Peyer's patch (tissue), 4 donors: ENCODE measurements around the gene CRTC2. TPM values are rescaled to one million over a fixed set of nuclear protein-coding genes. Genes with fewer than 3 reads are reported as not detected.

ENCODE experiments used
- DNase-seq, 3 donors: peaks; one replicate each; pipeline ENCODE4 v3.0.0-alpha.2; 2017 to 2019
- H3K27ac ChIP-seq, 4 donors: fragments of 200-600 bp; sonication (generic); one replicate each; pipeline ENCODE4 v1.5.1; 2016 to 2019
- H3K27me3 ChIP-seq, 2 donors: fragments of 200-600 bp; sonication (generic); one replicate each; pipeline ENCODE4 v1.5.1; 2019
- H3K36me3 ChIP-seq, 3 donors: fragments of 200-600 bp; sonication (generic); one replicate each; pipeline ENCODE4 v1.5.1; 2016 to 2019
- H3K4me1 ChIP-seq, 4 donors: fragments of 200-600 bp; sonication (generic); one replicate each; pipeline ENCODE4 v1.5.1; 2016 to 2019
- H3K4me3 ChIP-seq, 4 donors: fragments of 200-600 bp; sonication (generic); 1 replicate in 3 of 4; 2 replicates in 1 of 4; pipeline ENCODE4 v1.5.1; 2016 to 2019; ENCODE audit warnings: mild to moderate bottlenecking in 1 of 4
- H3K9me3 ChIP-seq, 4 donors: fragments of 200-600 bp; sonication (generic); one replicate each; pipeline ENCODE4 v1.5.1; 2016 to 2019; ENCODE audit warnings: mild to moderate bottlenecking in 1 of 4
- CTCF ChIP-seq, 6 experiments: fragments of 450-650 bp in 4 of 6; fragments of 200-600 bp in 2 of 6; sonication (generic) in 1 of 6; IDR thresholded peaks; one replicate each; pipeline ENCODE4 v1.5.1; 2017 to 2019; ENCODE audit warnings: antibody characterized with exemption in 6 of 6, mild to moderate bottlenecking in 3 of 6, moderate library complexity in 1 of 6
- POLR2A ChIP-seq, 2 donors: fragments of 450-650 bp; IDR thresholded peaks; one replicate each; pipeline ENCODE4 v1.5.1; 2017; ENCODE audit warnings: antibody characterized with exemption in 2 of 2, mild to moderate bottlenecking in 2 of 2, moderate library complexity in 2 of 2
- total RNA-seq, 4 donors: library from RNA; depleted of rRNA; stranded (reverse); fragments of >200 nt; gene quantifications; one replicate each; pipeline ENCODE4 v1.1.0, GENCODE V29; 2016

Gene CRTC2
- total RNA-seq, 4 donors from 2014 or later: 20.0 to 42.1 (median 32.4) TPM

DNA sequence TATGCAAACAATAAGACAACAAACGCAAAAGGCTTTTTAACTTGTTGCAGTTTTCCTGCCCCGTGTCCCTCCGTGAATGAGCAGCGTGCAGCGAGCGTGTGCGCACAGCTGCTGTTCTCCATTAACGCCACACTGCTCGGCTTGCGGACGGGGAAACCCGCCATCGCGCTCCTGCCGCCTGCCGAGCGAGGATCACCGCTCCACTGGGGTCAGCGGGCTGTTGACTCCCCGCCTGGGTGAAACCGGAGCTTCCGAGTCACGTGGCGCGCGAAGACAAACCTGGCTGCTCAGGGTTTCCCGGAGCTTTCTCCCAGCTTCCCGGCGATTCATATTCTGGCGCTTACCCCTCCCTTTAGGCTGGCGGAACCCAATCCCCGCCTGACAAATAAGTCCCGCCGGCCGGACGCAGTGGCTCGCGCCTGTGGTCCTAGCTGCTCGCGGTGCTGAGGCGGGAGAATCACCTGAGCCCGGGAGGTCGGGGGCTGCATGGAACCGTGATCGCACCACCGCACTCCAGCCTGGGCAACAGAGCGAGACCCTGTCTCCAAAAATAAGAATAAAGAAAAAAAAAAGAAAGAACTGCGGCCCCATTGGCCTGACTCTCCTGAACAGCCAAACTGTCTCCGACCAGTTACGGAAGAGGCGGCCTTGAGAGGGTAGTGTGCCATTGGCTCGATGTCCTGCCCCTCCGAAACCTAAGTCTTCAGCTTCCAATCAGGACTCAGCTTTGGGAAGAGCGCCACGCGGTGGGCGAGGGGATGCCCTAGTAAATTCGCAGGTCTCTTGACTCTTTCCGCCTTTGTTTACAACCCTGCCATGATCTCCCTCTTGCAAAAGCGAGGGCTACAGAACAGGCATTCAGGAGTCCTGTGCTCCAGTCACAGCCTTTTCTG, 8.9 kb upstream of the CRTC2 start, which contains the start of gene CREB3L4:
CREB3L4 (plus strand) TSS at position 796 of the 893 bp plus-strand sequence. CDS start 624 bp downstream, outside the sequence.
- Histone ChIP-seq H3K36me3 (no peaks in the 10 kb centered on the region), H3K4me1 (peaks cover 0 to 37% (median 8%) of the 10 kb centered on the region in 4 donors), H3K4me3 (peak within 1 kb of the TSS; percentile 51 to 82 (median 56)), H3K9me3 (no peaks in the 10 kb centered on the region), H3K27ac (peak within 1 kb of the TSS; percentile 84 to 91 (median 87)), H3K27me3 (no peaks in the 10 kb centered on the region)
- TF ChIP-seq CTCF (IDR thresholded peaks at IDR 0.05) (peak; percentile 25 to 38 (median 28)), POLR2A (IDR thresholded peaks at IDR 0.05) (peak; percentile 81 to 85)
- peak; percentile 91 to 96 (median 92) for DNase-seq

DNA sequence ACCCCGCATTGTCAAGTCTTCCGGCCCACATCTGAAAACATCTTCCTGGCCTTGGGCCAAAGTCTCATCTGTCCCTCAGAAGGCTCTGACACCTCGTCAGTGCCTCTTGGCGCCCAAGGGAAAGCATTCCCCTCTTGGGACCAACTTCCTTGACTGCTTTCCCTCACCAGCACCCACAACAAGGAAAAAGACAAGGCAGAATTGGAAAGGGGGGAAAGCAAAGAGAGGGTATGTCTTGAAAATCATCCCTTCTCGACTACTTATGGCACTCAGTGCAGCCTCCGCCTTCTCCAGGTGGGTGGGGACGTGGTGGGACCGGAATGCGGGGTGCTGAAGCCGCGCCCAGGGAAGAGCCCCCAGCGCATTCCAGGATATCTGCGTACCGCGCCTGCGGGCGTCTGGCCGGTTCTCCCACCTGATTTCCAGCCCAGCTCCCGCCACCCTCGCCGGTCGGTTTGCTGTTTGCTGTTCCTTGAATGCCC, 5.5 kb upstream of the CRTC2 start:
- H3K4me1 ChIP-seq: peaks cover 0 to 47% (median 10%) of the 10 kb centered on the region in 4 donors
- peaks cover 0 to 14% (median 0%) of the 10 kb centered on the region in 3 donors for H3K36me3 ChIP-seq
- TF ChIP-seq POLR2A (IDR thresholded peaks at IDR 0.05) (no peak), CTCF (IDR thresholded peaks at IDR 0.05) (no peak)
- H3K9me3 ChIP-seq: no peaks in the 10 kb centered on the region
- DNase-seq: peak in 2 of 3 donors; percentile 66 to 73
- peak overlapping the region; percentile 87 to 96 (median 92) for H3K27ac ChIP-seq
- H3K4me3 ChIP-seq: peak overlapping the region; percentile 60 to 79 (median 72)
- H3K27me3 ChIP-seq: no peaks in the 10 kb centered on the region

- peaks cover 0 to 44% (median 10%) of the 10 kb centered on the region in 4 donors for H3K4me1 ChIP-seq
- H3K9me3 ChIP-seq: no peaks in the 10 kb centered on the region
- peaks cover 0 to 14% (median 0%) of the 10 kb centered on the region in 3 donors for H3K36me3 ChIP-seq
- peak; percentile 99 to 100 (median 100) for DNase-seq
- H3K27ac ChIP-seq: peak within 1 kb of the TSS; percentile 87 to 96 (median 92)
- H3K4me3 ChIP-seq: peak within 1 kb of the TSS; percentile 60 to 79 (median 72)
- peak; percentile 62 to 76 for TF ChIP-seq POLR2A (IDR thresholded peaks at IDR 0.05)
- TF ChIP-seq CTCF (IDR thresholded peaks at IDR 0.05): no peak
- no peaks in the 10 kb centered on the region for H3K27me3 ChIP-seq
These were observed 4.8 kb upstream of the CRTC2 start, which contains the start of gene SLC39A1 for GRCh38 chr1:153963030-153963849. Gene SLC39A1, minus strand, starts transcription at chr1:153963537. Its CDS starts 822 bp downstream, at chr1:153962715.

DNA sequence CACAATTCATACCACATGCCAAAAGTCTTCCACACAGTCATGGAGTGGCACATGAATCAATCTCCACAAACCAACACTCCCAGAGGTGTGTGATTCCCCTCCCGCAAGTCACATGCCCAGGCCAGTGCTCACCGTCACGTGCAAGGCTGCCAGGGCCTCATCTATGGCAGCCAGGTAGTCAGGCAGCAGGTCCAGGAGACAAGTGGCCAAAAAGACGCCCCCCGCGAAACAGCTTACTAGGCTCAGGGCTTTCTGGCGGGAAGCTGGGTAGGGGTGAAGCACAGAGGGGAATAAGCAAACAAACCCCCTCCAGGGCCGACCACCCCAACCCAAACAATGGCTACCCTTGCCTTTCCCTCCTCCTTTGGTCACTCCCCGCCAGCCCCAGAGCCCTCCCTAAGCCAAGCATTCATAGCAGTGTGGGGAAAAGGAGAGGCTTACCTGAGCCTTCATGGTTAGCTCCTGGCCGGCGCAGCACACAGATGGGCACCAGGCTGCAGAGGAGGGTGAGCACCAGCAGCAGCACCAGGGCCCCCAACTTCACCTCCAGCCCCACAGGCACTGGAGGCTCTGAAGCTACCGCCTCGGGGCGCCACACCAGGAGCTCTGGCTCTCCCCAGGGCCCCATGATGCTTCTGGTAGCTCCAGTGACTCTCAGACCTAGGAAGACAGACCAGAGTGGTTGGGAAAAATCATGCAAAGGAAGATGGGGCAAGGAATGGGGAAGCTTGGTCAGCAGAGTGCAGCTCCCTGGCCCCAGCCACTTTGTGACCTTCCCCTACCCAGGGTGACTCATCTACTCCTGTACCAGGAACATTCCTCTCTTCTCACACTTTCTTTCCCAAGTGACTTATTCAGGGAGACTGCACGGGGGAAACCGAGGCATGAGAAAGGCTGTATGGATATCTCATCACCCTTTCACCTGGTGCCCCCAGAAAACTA, 3.9 kb upstream of the CRTC2 start:
- H3K9me3 ChIP-seq: no peaks in the 10 kb centered on the region
- H3K36me3 ChIP-seq: peaks cover 0 to 14% (median 0%) of the 10 kb centered on the region in 3 donors
- H3K4me3 ChIP-seq: peak overlapping the region; percentile 60 to 79 (median 72)
- peak in 2 of 3 donors; percentile 33 to 66 for DNase-seq
- TF ChIP-seq POLR2A (IDR thresholded peaks at IDR 0.05) (no peak), CTCF (IDR thresholded peaks at IDR 0.05) (no peak)
- peaks cover 0 to 41% (median 10%) of the 10 kb centered on the region in 4 donors for H3K4me1 ChIP-seq
- H3K27ac ChIP-seq: peak overlapping the region; percentile 87 to 96 (median 92)
- H3K27me3 ChIP-seq: no peaks in the 10 kb centered on the region
